GM18508 (cell line): ENCODE measurements around the gene ATP6V1F.
"Not testable (repeated sequence)": the region's sequence is repeated elsewhere in the genome, so short reads cannot be mapped to it uniquely, and the experiment has no call there.

Experiments used
- ATAC-seq: cut with Tn5 transposase; IDR thresholded peaks from one replicate; pipeline ENCODE4 v1.9.1; 2021; ENCODE audit warnings: moderate number of reproducible peaks; ENCODE audit not compliant: insufficient read depth, unreplicated experiment

Gene ATP6V1F

GRCh38 chr7:128912709-128913495 is 50.2 kb downstream of the ATP6V1F start:
- not testable (repeated sequence) for ATAC-seq

GRCh38 chr7:128913870-128914565 is 51.4 kb downstream of the ATP6V1F start:
- no peak for ATAC-seq

GRCh38 chr7:128914566-128915151 is 52.0 kb downstream of the ATP6V1F start:
- ATAC-seq: no peak

GRCh38 chr7:128915271-128915819 is 52.7 kb downstream of the ATP6V1F start:
- ATAC-seq: no peak
